ENCODE results near the gene PIAS1.

The PIAS1 gene

DNA sequence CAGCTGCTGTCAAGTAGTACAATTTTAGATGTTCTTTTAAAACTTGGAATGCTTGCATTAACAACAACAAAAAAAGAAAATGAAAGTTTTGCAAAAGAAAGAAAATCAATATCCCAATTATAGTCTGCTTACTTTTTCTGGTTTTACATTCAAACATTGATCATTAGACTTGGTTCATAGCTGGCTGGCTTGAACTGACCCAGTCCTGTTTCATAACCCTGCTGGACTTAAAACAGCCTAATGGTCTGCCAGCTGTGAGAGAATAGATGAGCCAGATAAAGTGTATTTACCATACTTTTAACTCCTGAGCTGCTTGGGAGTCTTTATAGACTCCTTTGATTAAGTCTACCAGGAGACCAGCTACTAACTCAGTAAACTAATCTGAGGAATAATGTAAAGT is 59.2 kb downstream of the PIAS1 start:
- H3K4me1 Mint-ChIP-seq: peaks cover 77% of the 10 kb centered on the region
- no peaks in the 10 kb centered on the region for H3K9me3 Mint-ChIP-seq
- peaks cover 6% of the 10 kb centered on the region for H3K36me3 Mint-ChIP-seq (ENCODE audit: insufficient read depth)
- DNase-seq (ENCODE audit: low spot score in 2 of 2) (no peak), ATAC-seq (replicated peaks; ENCODE audit: extremely low read depth, poor library complexity, severe bottlenecking) (no peak)
- peak overlapping the region; percentile 81 for H3K27ac Mint-ChIP-seq (ENCODE audit: low read depth)
- no peaks in the 10 kb centered on the region for H3K27me3 Mint-ChIP-seq
- peak overlapping the region; percentile 14 for H3K4me3 Mint-ChIP-seq

DNA sequence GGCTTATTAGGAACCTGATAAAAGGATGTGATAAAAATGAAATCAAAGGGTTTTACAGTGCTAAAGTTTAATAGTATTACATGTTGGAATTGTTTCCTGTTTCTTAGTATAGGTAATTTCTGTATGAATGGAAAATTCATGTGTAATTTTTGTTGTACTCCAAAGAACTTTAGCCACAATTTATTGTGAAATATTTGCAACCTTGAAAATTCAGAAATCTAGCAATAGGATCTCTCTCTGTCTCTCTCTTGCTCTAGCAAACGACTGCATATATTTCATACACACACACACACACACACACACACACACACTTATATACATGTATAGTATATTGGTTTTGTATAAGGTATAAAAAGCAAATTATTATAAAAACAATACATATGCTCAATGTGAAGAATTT is 59.6 kb downstream of the PIAS1 start:
- Mint-ChIP-seq H3K4me3 (peak overlapping the region; percentile 14), H3K36me3 (ENCODE audit: insufficient read depth) (peaks cover 7% of the 10 kb centered on the region), H3K4me1 (peaks cover 77% of the 10 kb centered on the region), H3K27me3 (no peaks in the 10 kb centered on the region), H3K27ac (ENCODE audit: low read depth) (peak overlapping the region; percentile 81), H3K9me3 (no peaks in the 10 kb centered on the region)
- ATAC-seq (replicated peaks; ENCODE audit: extremely low read depth, poor library complexity, severe bottlenecking) (no peak), DNase-seq (ENCODE audit: low spot score in 2 of 2) (no peak)

- Mint-ChIP-seq H3K4me1 (peaks cover 74% of the 10 kb centered on the region), H3K9me3 (no peaks in the 10 kb centered on the region), H3K36me3 (ENCODE audit: insufficient read depth) (peaks cover 6% of the 10 kb centered on the region), H3K27ac (ENCODE audit: low read depth) (peak overlapping the region; percentile 61), H3K27me3 (no peaks in the 10 kb centered on the region), H3K4me3 (peak overlapping the region; percentile 65)
- DNase-seq (ENCODE audit: low spot score in 2 of 2) (no peak), ATAC-seq (replicated peaks; ENCODE audit: extremely low read depth, poor library complexity, severe bottlenecking) (no peak)
Observed at GRCh38 chr15:68114356-68114755, 60.2 kb downstream of the PIAS1 start.

DNA sequence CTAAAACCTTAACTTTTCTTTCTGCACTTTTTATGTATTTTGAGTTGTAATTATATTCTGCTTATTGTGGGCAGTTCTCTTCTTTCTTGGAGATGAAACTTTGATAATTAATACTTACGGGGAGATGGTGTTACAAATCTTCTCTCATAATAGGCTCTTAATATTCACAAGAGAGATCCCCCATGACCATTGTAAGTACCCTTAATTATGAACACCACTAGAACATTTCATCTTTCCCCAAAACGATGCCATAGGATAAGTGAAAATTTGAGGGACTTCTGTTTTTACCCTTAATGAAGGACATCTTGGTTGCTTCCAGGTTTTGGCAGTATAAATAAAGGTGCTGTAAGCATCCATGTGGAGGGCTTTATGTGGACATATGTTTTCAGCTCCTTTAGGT is 60.7 kb downstream of the PIAS1 start:
- Mint-ChIP-seq H3K27me3 (no peaks in the 10 kb centered on the region), H3K4me1 (peaks cover 78% of the 10 kb centered on the region), H3K36me3 (ENCODE audit: insufficient read depth) (peaks cover 6% of the 10 kb centered on the region), H3K4me3 (peak overlapping the region; percentile 65), H3K27ac (ENCODE audit: low read depth) (peak overlapping the region; percentile 61), H3K9me3 (no peaks in the 10 kb centered on the region)
- no peak for DNase-seq (ENCODE audit: low spot score in 2 of 2)
- no peak for ATAC-seq (replicated peaks; ENCODE audit: extremely low read depth, poor library complexity, severe bottlenecking)

DNA sequence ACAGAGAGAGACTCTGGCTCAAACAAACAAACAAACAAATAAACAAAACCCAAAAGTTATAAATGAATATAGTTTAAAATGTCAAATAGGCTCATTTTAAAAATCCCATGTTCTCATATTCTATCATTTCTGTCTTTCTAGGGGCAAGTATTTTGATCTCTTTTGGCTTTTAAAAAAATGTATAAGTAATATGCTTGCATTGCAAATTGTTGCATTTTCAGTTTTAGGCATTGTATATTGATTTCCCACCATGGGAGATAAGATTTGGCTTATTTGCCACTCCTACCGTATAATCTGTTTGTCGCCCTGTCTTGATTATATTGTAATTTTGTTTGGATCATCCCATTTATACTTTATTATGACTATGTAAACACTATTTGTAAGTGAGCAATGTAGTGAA is 70.6 kb downstream of the PIAS1 start:
- DNase-seq (ENCODE audit: low spot score in 2 of 2) (no peak), ATAC-seq (replicated peaks; ENCODE audit: extremely low read depth, poor library complexity, severe bottlenecking) (no peak)
- no peak overlapping the region for H3K27ac Mint-ChIP-seq (ENCODE audit: low read depth)
- peaks cover 20% of the 10 kb centered on the region for H3K36me3 Mint-ChIP-seq (ENCODE audit: insufficient read depth)
- H3K27me3 Mint-ChIP-seq: no peaks in the 10 kb centered on the region
- peaks cover 52% of the 10 kb centered on the region for H3K4me1 Mint-ChIP-seq
- H3K9me3 Mint-ChIP-seq: no peaks in the 10 kb centered on the region
- no peak overlapping the region for H3K4me3 Mint-ChIP-seq

- Mint-ChIP-seq H3K4me3 (no peak overlapping the region), H3K36me3 (ENCODE audit: insufficient read depth) (peaks cover 19% of the 10 kb centered on the region), H3K9me3 (no peaks in the 10 kb centered on the region), H3K27ac (ENCODE audit: low read depth) (no peak overlapping the region), H3K4me1 (peaks cover 38% of the 10 kb centered on the region), H3K27me3 (no peaks in the 10 kb centered on the region)
- DNase-seq (ENCODE audit: low spot score in 2 of 2): no peak
- ATAC-seq (replicated peaks; ENCODE audit: extremely low read depth, poor library complexity, severe bottlenecking): no peak
Observed at GRCh38 chr15:68126396-68126795, 72.3 kb downstream of the PIAS1 start.

GRCh38 chr15:68129072-68129471 is 75.0 kb downstream of the PIAS1 start:
- H3K27me3 Mint-ChIP-seq: no peaks in the 10 kb centered on the region
- peaks cover 16% of the 10 kb centered on the region for H3K36me3 Mint-ChIP-seq (ENCODE audit: insufficient read depth)
- no peak for ATAC-seq (replicated peaks; ENCODE audit: extremely low read depth, poor library complexity, severe bottlenecking)
- no peak for DNase-seq (ENCODE audit: low spot score in 2 of 2)
- H3K4me3 Mint-ChIP-seq: no peak overlapping the region
- H3K9me3 Mint-ChIP-seq: no peaks in the 10 kb centered on the region
- peaks cover 44% of the 10 kb centered on the region for H3K4me1 Mint-ChIP-seq
- no peak overlapping the region for H3K27ac Mint-ChIP-seq (ENCODE audit: low read depth)

DNA sequence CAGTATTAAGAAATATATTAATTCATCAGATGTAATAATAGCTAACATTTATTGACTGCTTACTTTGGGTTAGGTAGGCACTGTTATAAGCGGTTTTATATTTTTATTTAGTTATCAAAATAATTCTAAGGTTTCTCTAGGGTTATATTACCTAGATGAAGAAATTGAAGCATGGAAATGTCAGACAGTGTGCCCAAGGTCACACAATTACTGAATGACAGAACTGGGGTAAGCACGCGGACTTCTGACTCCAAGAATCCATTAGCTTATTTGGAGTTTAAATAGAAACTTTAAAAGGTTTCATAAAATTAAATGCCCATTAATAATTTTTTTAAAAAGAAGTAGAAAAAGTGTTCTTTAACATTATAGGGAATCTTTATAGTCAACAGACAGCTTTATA is 76.7 kb downstream of the PIAS1 start:
- Mint-ChIP-seq H3K4me1 (peaks cover 32% of the 10 kb centered on the region), H3K4me3 (no peak overlapping the region), H3K36me3 (ENCODE audit: insufficient read depth) (peaks cover 8% of the 10 kb centered on the region), H3K27ac (ENCODE audit: low read depth) (no peak overlapping the region), H3K9me3 (no peaks in the 10 kb centered on the region), H3K27me3 (no peaks in the 10 kb centered on the region)
- DNase-seq (ENCODE audit: low spot score in 2 of 2): no peak
- ATAC-seq (replicated peaks; ENCODE audit: extremely low read depth, poor library complexity, severe bottlenecking): no peak

GRCh38 chr15:68137096-68137495 is 83.0 kb downstream of the PIAS1 start:
- peaks cover 50% of the 10 kb centered on the region for H3K4me1 Mint-ChIP-seq
- no peaks in the 10 kb centered on the region for H3K9me3 Mint-ChIP-seq
- peaks cover 3% of the 10 kb centered on the region for H3K36me3 Mint-ChIP-seq (ENCODE audit: insufficient read depth)
- no peak overlapping the region for H3K27ac Mint-ChIP-seq (ENCODE audit: low read depth)
- ATAC-seq (replicated peaks; ENCODE audit: extremely low read depth, poor library complexity, severe bottlenecking) (no peak), DNase-seq (ENCODE audit: low spot score in 2 of 2) (no peak)
- H3K4me3 Mint-ChIP-seq: no peak overlapping the region
- no peaks in the 10 kb centered on the region for H3K27me3 Mint-ChIP-seq

DNA sequence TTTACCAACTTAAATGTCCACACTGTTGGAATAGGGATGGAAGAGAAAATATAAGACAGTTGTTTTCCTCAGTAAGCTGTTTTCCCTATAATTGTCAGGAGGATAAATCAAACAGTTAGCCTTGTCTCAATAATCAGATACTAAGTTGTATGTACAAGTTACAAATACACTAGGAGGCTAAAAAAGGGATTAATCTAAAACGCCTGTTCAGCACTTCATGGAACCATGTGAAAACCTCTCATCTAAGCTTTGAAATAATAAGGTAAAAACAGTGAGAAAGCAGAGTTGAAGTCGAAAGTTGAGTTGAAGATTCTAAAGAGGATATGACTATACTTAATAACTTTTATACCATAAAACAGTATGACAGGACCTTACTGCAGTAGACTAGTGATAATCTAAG is 89.0 kb downstream of the PIAS1 start:
- Mint-ChIP-seq H3K36me3 (ENCODE audit: insufficient read depth) (peaks cover 24% of the 10 kb centered on the region), H3K27ac (ENCODE audit: low read depth) (peak overlapping the region; percentile 35), H3K4me3 (no peak overlapping the region), H3K9me3 (no peaks in the 10 kb centered on the region), H3K27me3 (no peaks in the 10 kb centered on the region), H3K4me1 (peaks cover 40% of the 10 kb centered on the region)
- no peak for ATAC-seq (replicated peaks; ENCODE audit: extremely low read depth, poor library complexity, severe bottlenecking)
- no peak for DNase-seq (ENCODE audit: low spot score in 2 of 2)

DNA sequence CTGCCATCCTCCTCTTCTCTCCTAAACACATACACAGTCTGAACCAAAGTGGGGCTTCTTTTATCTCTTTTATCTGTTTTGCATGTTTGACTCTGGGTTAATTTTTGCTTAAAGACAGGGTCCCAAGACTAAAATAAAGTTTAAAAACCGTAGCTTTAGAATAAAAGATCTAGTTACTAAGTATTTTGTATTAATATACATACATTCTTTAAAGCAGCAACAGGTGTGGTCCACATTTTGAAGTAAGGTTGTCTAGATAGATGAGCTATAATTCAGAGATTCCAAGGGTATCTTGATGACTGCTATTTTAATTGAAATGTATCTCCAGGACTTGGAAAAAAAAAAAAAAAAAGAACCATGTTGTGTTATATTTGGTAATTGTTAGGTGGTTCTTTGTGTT is 89.7 kb downstream of the PIAS1 start:
- H3K9me3 Mint-ChIP-seq: no peaks in the 10 kb centered on the region
- H3K4me3 Mint-ChIP-seq: no peak overlapping the region
- DNase-seq (ENCODE audit: low spot score in 2 of 2) (no peak), ATAC-seq (replicated peaks; ENCODE audit: extremely low read depth, poor library complexity, severe bottlenecking) (no peak)
- H3K27ac Mint-ChIP-seq (ENCODE audit: low read depth): peak overlapping the region; percentile 35
- H3K36me3 Mint-ChIP-seq (ENCODE audit: insufficient read depth): peaks cover 28% of the 10 kb centered on the region
- peaks cover 37% of the 10 kb centered on the region for H3K4me1 Mint-ChIP-seq
- no peaks in the 10 kb centered on the region for H3K27me3 Mint-ChIP-seq

DNA sequence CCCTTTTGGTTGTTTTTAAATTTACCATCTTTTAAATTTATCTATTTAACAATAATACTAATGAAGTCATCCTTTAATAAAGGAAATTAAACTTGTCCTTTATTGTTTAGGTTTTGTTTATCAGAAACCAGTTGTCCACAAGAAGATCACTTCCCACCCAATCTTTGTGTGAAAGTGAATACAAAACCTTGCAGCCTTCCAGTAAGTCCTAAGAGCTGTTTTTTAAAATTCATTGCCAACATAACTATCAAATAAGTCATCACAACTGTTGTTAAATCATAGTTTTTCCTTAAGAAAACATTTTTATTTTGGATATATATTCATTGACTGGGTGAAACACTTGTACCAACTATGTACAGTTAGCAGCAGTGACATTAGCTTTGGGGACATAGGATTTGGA is 91.6 kb downstream of the PIAS1 start:
- peaks cover 35% of the 10 kb centered on the region for H3K36me3 Mint-ChIP-seq (ENCODE audit: insufficient read depth)
- no peaks in the 10 kb centered on the region for H3K9me3 Mint-ChIP-seq
- H3K27me3 Mint-ChIP-seq: no peaks in the 10 kb centered on the region
- no peak overlapping the region for H3K4me3 Mint-ChIP-seq
- ATAC-seq (replicated peaks; ENCODE audit: extremely low read depth, poor library complexity, severe bottlenecking) (no peak), DNase-seq (ENCODE audit: low spot score in 2 of 2) (no peak)
- peaks cover 23% of the 10 kb centered on the region for H3K4me1 Mint-ChIP-seq
- H3K27ac Mint-ChIP-seq (ENCODE audit: low read depth): no peak overlapping the region

- DNase-seq (ENCODE audit: low spot score in 2 of 2): no peak
- no peaks in the 10 kb centered on the region for H3K9me3 Mint-ChIP-seq
- H3K36me3 Mint-ChIP-seq (ENCODE audit: insufficient read depth): peaks cover 39% of the 10 kb centered on the region
- no peak for ATAC-seq (replicated peaks; ENCODE audit: extremely low read depth, poor library complexity, severe bottlenecking)
- no peaks in the 10 kb centered on the region for H3K27me3 Mint-ChIP-seq
- H3K4me1 Mint-ChIP-seq: peaks cover 20% of the 10 kb centered on the region
- no peak overlapping the region for H3K4me3 Mint-ChIP-seq
- no peak overlapping the region for H3K27ac Mint-ChIP-seq (ENCODE audit: low read depth)
Observed at GRCh38 chr15:68148039-68148438, 93.9 kb downstream of the PIAS1 start.

DNA sequence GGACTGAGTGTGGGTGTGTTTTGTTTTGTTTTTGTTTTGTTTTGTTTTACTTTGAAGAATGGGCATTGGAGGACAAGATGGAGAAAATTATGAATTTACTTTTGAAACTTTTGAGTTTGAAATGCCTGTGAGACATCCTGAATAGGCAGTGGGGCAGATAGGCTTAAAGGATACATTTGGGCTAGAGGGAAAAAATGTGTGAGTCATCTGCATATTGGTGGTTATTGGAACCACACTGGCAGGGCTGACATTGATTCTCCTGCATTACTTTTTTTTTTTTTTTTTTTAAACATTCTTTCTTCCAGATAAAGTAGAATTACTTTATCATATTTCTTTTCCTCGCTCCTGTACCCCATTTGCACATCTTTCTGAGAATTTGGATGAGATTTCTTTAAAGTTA is 94.9 kb downstream of the PIAS1 start:
- Mint-ChIP-seq H3K27me3 (no peaks in the 10 kb centered on the region), H3K36me3 (ENCODE audit: insufficient read depth) (peaks cover 36% of the 10 kb centered on the region), H3K9me3 (no peaks in the 10 kb centered on the region), H3K27ac (ENCODE audit: low read depth) (no peak overlapping the region), H3K4me3 (no peak overlapping the region), H3K4me1 (peaks cover 12% of the 10 kb centered on the region)
- ATAC-seq (replicated peaks; ENCODE audit: extremely low read depth, poor library complexity, severe bottlenecking) (no peak), DNase-seq (ENCODE audit: low spot score in 2 of 2) (no peak)
